ENCODE results near the gene TLK2.
"Not testable (repeated sequence)": the region's sequence is repeated elsewhere in the genome, so short reads cannot be mapped to it uniquely, and the experiment has no call there.

The TLK2 gene

DNA sequence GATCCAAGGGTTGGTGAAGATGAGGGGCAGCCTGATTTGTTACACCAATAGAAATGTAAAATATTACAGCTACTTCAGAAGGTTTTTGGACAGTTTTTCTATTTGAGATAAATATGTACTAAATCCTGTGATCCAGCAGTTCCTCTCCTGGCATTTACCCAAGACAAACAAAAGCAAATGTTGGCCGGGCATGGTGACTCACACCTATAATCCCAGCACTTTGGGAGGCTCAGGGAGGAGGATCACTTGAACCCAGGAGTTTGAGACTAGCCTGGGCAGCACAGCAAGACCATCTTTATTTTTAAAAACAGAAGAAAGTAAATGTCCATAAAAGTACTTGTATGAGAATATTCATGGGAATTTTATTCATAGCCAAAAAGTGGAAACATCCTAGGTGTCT, 84.0 kb downstream of the TLK2 start:
- no peak for DNase-seq

DNA sequence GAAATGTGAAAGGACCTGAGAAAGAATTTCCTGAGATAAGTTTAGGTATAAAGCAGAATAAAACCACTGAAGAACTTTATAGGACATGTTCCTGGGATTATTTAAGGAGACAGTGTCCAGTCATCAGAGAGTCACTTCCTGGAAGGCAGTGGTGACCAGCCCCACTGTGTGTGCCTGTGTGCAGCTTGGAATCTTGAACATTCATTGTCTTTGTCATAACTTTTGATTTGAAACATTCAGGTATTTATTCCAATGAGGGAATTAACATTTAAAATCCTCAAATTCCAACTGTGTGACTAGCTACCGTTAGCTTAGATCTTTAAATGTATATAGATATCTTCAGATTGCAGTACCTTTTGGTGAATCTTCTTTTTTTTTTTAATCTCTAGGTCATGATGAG, 87.2 kb downstream of the TLK2 start:
- no peak for DNase-seq

DNA sequence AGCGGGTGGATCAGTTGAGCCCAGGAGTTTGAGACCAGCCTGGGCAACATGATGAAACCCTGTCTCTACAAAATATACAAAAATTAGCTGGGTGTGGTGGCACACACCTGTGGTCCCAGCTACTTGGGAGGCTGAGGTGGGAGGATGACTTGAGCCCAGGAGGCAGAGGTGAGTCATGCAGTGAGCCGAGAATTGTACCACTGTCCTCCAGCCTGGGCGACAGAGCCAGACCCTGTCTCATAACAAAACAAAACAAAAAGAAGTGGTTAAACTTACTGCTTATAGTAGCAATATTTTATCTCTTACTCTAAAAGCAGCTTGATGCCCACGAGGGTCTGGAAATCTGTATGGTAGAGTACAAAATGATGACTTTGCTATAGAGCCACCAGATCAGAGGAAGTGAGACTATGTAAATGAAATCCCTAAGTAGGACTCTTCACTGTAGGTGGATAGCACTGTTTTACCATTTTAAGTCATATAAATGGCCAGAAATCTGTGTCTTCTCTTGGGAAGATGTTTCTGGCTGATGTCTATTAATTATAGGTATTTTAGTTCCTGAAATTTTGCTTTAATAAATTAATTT, 88.5 kb downstream of the TLK2 start:
- DNase-seq = no peak

- no peak for DNase-seq
Observed at GRCh38 chr17:62572488-62572887, 93.9 kb downstream of the TLK2 start.

- no peak for DNase-seq
Observed at GRCh38 chr17:62572888-62573401, 94.3 kb downstream of the TLK2 start.

- DNase-seq = no peak
Observed at GRCh38 chr17:62573480-62574117, 95.0 kb downstream of the TLK2 start.

- DNase-seq = no peak
Observed at GRCh38 chr17:62576382-62576781, 97.8 kb downstream of the TLK2 start.

- no peak for DNase-seq
Observed at GRCh38 chr17:62578757-62579487, 100.3 kb downstream of the TLK2 start.

DNA sequence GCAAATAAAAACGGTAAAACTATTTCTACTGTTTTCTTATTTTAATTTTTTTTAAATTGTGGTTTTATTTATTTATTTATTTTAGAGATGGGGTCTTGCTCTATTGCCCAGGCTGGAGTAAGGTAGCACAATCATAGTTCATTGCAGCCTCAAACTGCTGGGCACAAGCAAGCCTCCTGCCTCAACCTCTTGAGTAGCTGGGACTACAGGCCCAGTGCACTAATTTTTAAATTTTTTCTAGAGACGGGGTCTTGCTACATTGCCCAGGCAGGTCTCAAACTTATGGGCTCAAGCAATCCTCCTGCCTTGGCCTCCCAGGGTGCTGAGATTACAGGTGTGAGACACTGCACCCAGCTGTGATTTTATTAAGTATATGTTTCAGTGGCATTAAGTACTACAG, 102.3 kb downstream of the TLK2 start:
- no peak for DNase-seq

DNA sequence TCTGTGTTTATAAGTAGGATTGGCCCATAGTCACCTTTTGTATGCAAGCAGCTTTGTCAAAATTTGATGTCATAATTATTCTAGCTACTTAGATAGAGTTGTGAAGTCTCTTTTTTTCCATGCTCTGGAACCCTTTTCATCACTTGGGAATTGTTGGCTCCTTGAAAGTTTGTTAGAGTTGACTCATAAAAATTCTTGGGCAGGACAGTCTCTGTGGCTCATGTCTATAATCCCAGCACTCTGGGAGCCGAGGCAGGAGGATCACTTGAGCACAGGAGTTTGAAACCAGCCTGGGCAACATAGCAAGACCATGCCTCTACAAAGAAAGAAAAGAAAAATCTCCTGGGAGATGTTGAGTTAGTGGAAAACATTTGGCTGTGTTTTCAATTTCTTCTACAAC, 103.1 kb downstream of the TLK2 start:
- no peak for DNase-seq

DNA sequence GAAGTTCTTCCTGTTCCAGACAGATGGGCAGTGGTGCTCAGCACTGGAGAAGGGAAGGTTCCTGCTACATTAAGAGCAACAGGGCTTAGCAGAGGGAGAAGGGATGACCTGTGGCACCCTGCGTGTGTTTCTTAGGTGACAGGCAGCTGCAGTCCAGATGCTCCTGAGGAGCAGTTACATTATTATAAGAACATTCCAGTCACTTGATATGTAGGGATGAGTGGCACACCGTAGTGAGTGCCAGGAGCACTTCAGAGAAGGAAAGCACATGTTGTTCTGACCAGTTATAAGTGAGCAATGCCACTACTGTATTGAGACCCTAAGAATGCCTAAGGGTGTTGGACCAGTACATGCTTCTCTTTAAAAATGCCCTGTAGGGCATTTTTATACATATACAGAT, 108.9 kb downstream of the TLK2 start:
- DNase-seq = no peak

GRCh38 chr17:62588109-62588508, 109.5 kb downstream of the TLK2 start:
- no peak for DNase-seq

DNA sequence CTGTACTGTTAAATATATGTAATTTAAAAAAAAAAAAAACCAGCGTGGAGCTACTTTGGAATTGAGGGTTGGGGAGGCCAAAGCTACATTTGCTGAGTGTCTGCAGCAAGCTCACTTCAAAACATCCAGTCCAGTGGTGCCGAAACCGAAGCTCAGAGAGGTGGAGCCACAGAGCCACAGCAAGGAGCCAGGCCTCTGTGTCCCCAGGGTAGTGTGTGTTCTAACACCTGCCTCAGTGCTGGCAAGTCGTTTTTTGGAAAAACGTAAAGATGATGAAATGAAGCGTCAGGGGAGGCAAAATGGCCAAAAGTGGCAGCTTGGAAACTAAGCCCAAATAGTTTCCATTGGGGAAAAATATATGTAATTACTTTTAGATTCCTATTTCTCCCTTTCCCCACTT, 112.7 kb downstream of the TLK2 start:
- no peak for DNase-seq

GRCh38 chr17:62591822-62592221, 113.2 kb downstream of the TLK2 start:
- not testable (repeated sequence) for DNase-seq

DNA sequence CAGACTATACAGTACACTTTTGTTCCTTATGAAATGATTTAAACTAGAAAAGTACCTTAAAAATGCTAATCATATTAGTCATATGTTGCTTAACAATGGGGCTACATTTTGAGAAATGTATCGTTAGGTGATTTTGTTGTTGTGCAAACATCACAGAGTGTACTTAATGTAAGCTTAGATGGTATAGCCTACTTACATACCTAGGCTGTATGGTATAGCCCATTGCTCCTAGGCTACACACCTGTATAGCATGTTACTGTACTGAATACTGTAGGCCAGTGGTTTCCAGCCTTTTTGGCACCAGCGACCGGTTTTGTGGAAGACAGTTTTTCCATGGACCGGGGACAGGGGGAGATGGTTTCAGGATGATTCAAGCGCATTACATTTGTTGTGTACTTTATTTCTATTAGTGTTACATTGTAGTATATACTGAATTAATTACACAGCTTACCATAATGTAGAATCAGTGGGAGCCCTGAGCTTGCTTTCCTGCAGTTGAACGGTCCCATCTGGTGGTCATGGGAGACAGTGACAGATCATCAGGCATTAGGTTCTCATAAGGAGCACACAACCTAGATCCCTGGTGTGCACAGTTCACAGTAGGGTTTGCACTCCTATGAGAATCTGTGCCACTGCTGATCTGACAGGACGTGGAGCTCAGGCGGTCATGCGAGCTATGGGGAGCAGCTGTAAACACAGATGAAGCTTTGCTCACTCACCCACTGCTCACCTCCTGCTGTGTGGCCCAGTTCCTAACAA, 113.9 kb downstream of the TLK2 start:
- no peak for DNase-seq

- DNase-seq = no peak
Observed at GRCh38 chr17:62595484-62595883, 116.9 kb downstream of the TLK2 start.

DNA sequence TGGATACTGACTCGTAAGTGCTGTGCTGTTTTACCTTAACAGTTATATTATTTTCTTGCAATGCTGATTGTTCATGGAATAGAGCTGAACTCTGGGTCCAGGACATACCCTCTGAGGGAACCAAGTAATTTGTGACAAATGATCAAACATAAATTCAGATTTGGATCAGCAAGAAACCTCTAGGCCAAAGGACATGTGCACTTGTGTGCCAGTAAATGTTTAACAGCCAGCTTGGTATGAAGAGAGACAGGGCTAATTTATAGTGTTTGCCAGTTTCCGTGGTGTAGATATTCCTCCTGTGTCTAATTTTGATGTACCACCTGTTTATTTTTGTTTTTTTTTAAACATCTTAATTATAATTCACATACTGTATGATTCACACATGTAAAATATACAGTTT, 118.0 kb downstream of the TLK2 start:
- DNase-seq = no peak

DNA sequence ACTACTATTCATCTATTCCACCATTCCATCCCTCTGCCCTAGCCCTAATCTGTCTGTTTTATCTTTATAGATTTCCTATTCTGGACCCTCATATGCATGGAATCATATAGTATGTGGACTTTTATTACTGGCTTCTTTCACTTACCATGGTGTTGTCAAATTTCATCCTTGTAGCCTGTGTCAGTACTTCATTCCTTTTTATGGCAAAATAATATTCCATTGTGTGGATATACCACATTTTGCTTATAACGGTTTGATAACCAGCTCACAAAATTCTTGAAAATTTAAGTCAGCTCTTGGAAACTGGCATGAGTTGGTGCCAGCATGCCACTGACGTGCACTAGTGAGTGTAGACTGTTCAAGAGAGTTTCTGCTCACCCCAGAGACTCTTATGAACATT, 118.5 kb downstream of the TLK2 start:
- DNase-seq = no peak

GRCh38 chr17:62597920-62598319, 119.3 kb downstream of the TLK2 start:
- DNase-seq = no peak

DNA sequence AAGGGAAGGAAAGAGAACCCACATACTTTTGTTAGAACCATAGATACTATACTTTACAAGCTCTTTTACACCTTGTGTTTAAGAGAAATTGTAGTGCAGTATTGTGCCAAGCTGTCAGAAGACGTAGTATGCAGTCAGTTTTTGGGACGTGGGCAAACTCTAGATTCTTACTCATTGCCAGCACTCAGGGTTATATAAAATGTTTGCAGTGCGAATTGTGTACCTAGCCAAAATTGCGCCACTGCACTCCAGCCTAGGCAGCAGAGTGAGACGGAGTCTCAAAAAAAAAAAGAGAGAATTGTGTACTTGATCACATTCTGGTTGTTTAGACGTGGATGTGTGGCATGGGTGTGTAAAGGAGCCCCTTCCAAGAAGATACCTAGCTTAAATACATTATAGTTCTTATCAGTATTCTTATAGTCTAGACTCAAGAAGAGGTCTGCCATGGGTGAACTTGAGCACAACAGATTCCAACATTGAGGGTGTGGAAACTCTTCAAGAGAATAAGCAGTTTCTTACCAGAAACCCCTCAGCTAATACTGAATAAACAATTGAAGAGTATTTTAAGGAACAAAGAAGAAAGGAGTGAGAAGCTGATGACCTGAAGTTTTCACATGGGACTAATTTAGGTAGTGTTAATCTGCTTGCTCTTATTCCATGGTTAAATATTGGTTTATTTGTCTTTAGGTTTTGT, 121.5 kb downstream of the TLK2 start:
- DNase-seq = no peak

DNA sequence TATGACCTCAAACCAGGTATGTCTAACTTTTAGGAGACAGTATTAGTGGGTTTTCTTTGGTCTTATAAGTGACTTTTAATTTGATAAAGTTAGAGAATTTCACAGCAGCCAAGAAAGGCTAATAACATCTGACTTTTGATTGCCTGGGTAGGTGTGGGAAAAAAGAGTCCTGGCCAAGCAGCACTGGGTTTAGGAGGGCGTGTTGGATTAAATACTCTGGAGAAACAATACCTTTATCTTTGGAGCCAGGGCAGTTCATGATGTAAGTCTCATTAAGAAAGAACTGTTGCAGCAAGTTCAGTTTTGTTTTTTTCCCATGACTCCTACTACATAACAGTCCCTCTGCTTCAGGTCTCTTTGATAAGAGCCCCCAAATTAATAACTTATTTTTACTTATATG, 122.2 kb downstream of the TLK2 start:
- DNase-seq = no peak

GRCh38 chr17:62601471-62601870, 122.8 kb downstream of the TLK2 start:
- DNase-seq = no peak

- DNase-seq = not testable (repeated sequence)
Observed at GRCh38 chr17:62603783-62604182, 125.2 kb downstream of the TLK2 start.

All from activated T-cell treated with anti-CD3 and anti-CD28 coated beads, Interleukin-2, amount 50 U/mL, for 1 hour (primary cell).